DMS 273 (cell line): ENCODE results near the gene SMG6.
"Not testable (repeated sequence)": the region's sequence is repeated elsewhere in the genome, so short reads cannot be mapped to it uniquely, and the experiment has no call there.

Experiments
- DNase-seq: peaks from one replicate; lab custom pipeline; 2025; ENCODE audit not compliant: unreplicated experiment; lab: John Stamatoyannopoulos, UW

The SMG6 gene

DNA sequence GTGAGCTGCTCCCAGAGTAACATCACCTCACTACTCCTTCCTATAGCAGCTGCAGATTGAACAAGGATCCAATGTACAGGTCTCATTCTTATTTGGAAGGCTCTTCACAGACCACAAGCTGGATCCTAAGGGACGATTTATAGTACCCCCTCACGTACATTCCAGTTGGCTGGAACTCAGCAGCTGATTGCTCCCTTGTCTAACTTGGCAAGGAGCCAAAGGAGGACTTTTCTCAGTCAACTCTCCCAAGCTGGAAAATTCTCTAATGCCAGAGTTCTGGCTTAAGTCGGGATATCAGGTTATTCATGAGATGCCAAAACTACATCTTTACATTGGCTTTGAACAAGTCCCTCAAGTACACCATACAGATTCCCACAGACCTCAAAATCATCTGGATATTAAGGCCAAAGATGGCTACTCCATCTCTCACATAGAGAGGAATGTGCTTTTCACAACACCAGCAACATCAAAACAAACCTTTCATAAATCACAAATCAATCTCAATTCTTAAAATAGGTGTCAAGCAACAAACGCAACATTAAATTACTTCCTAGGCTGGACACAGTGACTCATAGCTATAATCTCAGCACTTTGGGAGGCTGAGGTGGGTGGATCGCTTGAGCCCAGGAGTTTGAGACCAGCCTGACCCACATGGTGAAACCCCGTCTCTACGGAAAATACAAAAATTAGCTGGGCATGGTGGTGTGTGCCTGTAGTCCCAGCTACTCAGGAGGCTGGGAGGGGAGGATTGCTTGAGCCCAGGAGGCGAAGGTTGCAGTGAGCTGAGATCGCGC lies 39.3 kb downstream of the SMG6 start:
- DNase-seq, result peak; percentile 20

DNA sequence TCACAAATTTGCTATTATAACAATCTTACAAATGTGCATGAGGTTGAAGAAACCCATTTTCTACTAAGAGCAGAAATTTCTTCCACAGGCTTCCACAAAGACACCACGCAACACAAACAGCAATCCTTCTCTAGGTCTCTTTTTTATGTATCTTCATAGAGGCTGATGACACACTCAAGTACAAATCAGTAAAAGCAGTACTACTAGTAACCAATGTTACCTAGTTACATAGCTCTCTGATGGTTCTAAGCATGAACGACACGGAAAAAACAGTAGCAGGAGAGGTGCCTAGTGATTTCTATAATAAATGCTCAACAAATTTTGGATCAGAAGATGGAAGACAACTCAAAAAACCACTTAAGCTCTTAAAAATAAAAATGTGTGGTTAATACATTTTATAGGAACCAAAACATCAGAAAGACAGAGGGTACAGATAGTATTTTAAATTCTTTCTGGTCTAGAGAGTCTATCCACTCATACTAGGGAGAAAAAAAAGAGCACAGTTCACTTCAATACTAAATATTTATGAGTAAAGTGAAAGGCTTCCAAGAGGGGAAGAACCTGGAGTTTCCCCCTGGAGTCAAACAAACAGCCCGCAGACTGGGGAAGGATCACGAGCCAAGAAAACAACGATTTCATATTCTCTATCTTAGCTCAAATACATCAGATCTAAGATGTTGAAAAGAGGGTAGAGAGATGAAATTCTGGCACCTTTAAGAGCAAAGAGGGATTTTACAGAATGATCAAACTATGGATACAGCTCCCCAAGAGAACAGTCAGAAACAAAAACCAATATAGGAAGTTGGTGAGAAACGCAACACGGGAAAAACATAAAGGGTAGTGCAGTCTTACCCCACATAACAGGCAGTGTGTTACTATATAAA lies 40.2 kb downstream of the SMG6 start:
- no peak for DNase-seq

DNA sequence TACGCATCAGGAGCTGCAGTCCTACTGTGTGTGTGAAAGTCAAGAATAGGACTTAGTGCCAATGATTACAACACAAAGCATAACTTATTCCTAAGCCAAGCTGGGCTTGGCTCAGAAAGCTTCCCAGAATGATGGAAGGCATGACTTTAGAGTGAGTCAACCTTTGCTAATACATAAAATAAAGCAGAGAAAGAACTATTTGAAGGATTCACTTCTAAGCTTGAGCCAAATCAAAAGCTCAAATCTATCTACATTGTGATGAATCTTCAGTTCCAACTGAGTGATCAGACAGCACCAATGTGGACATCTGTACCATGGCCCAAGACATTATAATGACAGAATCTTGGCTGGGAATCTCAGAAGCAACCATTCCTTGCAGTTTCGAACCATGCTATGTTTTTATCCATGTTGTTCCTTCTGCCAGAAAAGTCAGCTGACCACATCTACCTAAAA lies 41.4 kb downstream of the SMG6 start:
- no peak for DNase-seq

DNA sequence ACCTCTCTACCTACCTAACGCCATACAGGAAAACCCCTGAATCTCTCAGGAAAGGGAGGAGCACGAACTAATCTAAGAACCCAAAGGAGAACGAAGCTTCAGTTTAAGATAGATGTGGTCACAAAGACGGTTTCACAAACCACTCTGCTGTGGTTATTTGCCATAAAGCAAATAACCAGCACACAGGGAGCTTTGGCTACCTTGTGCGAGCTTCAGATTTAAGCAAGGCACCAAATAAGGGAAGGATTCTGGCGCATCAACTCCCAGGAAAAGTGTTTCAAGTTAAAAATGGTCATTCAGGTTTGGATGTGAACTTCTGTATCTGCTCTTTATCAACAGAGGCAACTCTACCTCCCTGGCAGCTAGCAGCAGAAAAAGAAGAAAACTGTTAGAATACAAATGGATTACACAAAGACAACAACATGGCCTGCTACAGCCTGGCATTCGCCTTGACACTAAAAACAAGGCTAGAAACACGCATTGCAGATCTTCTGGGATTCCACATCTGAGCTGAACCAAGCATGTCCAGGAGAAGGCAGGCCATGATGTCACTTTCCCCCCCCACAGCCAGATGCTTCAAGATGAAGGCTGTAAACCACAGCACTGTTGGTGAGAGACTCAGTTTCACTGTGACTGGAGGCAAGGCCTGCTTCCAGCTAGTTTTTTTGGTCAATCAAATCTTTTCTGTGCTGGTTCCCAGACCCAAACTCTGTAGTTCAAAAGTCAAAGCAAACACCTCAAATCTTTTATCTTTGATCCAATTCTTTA lies 43.6 kb downstream of the SMG6 start:
- DNase-seq, result peak; percentile 27

DNA sequence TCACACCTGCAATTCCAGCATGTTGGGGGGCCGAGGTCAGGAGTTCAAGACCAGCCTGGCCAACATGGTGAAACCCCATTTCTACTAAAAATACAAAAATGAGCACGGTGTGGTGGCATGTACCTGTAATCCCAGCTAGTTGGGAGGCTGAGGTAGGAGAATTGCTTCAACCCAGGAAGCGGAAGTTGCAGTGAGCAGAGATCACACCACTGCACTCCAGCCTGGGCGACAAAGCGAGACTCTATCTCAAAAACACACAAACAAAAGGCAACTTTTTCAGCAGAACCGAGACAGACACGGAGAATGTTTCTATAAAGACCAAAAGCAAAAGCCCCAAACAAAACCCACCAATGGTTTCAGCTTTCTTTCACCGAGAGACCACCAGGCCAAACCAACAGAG lies 44.8 kb downstream of the SMG6 start:
- DNase-seq, result not testable (repeated sequence)

DNA sequence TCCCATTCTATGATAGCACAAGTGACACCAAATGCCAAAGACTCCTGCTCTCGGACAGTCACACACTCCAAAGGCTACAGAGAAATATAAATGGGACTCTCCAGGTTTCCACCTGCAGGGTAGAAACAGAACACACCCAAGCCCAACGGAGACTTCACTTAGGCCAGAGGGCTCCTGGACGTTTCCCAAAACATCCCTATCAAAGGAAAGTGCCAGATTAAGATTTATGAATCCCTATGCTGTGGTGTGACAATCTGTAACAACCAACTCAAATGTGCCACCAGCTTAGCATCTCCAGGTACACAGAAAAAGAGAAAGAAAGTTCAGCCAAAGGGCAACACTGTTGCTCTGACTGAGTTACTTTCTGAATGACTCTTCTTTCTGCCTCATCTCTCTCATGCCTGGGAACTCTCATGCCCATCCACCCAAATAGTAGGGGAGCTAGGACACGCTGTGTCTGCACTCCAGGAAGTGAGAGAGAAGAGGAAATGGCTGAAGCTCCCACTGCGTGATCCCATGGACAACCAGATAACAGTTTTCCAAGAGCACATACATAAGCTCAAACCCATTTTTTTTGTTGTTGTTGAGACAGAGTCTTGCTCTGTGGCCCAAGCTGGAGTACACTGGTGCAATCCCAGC lies 49.7 kb downstream of the SMG6 start:
- no peak for DNase-seq

DNA sequence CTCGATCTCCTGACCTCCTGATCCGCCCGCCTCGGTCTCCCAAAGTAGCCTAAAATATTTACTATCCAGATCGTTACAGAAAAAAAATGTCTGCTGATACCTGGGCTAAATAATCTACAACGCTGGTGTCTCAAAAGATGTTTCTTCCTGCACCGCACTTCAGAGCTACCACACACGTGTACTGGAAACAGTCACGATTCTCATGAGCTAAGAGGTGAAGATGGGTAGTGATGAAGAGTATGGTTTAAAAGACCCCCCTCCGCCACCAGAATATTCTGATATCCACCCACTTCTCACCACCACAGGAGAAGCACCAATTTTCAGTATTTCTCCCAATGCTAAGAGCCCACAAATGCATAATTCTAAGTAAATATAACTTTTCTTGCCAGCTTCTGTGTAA lies 50.2 kb downstream of the SMG6 start:
- DNase-seq, result no peak

DNA sequence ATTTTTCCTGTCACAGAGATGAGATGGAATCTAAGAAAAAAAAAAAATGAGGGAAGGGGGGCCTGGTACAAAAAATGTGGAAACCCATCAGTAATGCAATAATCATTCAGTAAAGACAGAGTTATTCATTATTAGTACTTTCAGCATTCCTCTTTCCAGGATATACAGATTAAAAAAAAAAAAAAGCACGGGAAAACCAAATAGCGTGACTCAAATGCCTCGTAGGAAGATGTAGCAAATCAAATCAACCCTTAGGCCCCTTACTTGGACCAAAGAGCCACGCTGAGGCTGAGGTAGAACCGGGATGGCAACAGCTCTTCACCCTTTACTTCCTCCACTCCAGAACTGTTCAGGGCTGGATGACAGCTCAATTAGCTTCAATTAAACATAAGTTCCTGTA lies 52.5 kb downstream of the SMG6 start:
- DNase-seq, result no peak

DNA sequence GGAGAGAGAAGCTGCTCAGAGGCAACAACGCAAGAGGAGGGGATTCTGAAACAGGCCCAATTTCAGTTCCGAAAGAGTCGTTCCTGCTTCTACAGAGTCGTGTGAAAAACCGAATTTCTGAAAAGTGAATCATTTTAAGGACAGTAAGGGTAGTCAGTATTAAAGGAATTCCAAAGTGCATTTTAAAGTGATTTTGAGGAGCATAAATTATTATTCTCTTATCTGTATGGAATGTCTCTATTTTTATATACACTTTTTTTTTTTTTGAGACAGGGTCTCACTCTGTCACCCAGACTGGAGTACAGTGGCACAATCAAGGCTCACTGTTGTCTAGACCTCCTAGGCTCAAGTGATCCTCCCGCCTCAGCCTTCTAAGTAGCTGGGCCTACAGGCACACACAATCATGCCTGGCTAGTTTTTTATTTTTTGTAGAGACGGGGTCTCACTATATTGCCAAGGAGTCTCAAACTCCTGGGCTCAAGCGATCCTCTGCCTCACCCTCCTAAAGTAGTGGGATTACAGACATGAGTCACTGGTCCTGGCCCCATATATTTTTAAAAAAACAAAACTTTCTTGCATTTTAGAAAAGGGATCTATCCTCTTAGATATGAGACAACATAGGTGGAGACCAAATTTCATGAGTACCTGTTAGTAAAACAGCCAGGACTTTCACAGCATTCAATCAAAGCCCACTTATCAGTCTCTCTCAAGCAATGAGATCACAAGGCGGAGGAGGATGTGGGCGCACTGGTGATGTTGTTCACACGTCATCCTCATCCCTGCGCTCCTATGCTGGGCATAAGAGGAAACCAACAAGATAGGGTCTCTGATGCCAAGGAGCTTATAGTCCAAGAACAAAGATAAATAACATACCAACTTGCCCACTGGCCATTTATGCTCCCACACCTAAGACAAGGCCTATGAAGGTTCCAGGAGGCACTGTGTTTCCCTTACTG lies 53.2 kb downstream of the SMG6 start:
- DNase-seq, result no peak

DNA sequence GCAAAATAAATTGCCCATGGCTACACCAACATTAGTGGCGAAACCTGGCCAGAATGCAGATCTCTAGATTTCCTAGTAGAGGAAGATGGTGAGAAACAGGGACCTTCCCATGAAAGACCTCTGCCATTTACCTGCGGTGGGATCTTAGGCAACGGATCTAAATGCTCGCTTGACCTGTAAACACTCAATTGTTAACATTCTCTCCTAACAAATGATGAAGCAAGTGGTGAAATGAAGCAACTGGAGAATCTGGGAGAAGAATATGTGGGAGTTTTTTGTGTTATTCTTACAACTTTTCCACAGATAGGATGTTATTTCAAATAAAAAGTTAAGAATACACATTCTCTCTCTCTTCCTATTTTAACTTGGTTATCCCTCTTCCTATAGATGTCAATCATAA lies 56.6 kb downstream of the SMG6 start:
- DNase-seq, result no peak

DNA sequence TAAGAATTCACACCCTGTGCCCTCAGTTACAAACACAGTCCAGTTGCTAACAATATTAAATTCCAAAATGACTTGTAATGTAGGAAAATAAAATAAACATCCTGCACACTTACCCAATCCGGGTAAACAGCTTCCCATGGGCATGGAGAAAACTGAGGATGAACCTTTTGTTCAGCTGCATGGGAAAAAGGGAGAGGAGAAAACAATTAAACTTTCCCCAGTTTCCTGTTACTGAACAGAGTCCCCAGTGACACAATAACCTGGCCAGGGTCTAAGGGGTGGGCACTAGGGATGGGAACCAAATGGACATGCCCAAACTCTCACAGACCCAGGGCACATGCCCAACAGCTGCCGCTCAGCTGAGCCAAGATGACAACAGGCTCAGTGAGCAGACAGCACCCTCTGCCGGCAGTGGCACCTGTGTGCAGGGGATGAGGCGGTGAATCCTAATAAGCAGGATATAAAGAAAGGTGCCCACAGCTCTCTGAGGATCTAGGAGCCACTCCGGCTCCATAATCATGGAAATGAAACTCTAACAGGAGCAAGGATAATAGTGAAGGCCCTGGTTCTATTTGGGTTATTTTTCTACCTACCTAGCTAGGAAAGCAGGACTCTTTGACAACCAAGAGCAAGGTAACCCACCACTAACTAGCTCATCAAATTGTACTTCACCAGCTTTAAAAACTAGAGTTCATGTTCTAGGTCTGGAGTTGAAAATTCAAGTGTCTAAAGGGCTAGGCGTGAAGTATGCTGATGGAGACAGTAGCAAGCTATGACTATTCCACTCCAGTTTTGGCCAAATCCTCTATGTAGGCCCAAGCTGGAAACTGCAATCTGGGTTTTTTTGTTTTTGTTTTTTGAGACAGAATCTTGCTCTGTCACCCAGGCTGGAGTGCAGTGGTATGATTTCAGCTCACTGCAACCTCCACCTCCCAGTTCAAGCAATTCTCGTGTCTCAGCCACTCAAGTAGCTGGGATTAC lies 58.8 kb downstream of the SMG6 start:
- peak; percentile 83 for DNase-seq

DNA sequence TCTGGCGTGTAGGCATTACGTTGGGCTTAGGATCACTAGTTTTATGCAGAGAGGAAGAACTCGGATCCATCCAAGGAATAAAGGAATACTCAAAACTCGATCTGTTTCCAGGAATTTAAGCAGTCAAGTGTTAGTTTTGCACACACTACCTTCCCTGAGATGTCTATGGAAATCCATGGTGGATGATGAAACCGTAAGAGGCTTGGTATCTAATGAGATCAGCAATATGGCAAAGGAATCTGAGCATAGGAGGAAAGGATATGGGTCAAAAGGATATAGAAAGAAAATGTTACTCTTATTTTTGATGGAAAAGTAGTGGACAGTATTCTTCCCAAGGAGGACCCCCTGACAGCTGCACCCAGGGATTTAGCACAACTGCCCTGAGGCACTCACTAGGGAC lies 59.6 kb downstream of the SMG6 start:
- no peak for DNase-seq

DNA sequence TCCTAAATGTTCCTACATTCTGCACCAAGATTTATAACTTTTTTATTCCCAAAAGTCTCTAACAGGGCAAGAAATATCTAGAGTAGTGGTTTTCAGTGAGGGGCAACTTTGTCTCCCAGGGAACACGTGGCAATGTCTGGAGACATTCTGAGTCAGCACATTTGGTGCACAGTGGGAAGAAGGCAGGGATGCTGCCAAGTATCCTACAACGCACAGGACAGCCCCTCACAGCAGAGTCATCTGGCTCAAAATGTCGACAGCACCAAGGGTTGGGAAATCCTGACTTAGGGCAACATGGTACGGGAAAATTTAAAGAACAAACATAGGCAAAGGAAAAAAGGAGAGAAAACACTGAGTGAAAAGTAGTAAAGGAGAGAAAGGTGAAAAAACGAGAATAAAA lies 61.8 kb downstream of the SMG6 start:
- DNase-seq, result no peak

DNA sequence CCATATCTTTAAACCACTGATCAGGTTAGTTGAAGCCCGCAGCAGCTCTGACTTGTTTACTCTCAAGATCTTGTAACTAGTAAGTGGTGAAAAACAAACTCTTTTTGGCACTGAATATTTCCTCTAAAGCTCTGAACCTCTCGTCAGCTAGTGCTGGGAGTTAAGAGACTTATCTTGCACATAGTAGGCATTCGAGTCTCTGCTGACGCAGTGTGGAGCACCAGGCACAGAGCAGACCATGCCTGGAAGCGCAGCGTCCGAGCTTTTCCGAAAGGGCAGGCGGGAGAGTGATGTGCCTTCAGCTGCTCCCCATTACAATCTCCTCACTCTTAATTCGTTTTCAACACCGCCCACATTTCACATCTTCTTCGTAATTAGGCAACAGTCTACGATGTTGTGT lies 63.0 kb downstream of the SMG6 start:
- DNase-seq, result no peak

DNA sequence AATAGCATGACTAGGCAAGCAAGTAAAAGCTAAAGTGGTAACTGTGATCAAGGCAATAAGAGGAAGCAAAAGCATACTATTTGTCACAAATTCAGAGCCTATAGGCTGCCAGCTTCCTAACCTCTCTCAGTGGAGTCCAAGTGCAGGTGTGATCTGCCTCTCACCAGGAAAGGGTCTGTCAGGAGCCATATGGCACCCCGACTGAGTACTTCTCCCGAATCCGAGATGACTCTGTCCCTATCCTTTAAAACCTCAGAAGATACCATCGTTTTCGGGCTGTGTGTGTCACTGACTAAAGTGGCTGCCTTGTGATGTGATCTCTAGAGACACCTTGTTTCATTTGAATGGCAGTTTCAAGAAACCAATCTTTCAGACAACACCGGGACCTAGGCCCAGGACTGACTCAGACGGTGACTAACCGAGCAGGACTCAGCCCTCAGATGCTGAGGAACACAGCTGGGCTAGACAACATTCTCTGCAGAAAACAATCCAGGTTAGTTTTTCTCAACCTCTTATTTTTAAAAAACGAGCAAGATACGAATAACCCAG lies 63.6 kb downstream of the SMG6 start:
- DNase-seq, result no peak

DNA sequence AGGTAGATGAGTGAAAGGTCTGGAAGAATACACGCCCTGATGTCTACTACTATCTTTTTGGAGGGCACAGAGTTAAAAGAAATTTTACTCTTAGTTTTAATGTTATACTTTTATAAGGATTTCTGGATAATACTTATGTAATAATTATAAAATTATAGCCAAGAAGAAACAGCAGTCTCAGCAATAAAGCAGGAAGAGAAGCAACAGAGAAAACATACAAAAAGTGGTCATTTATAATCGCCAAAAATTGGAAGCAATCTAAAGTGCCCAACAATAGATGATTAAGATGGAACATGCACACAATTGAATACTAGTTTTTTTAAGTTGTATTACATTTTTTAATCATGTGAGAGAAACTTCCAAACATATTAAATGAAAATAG lies 64.4 kb downstream of the SMG6 start:
- no peak for DNase-seq

DNA sequence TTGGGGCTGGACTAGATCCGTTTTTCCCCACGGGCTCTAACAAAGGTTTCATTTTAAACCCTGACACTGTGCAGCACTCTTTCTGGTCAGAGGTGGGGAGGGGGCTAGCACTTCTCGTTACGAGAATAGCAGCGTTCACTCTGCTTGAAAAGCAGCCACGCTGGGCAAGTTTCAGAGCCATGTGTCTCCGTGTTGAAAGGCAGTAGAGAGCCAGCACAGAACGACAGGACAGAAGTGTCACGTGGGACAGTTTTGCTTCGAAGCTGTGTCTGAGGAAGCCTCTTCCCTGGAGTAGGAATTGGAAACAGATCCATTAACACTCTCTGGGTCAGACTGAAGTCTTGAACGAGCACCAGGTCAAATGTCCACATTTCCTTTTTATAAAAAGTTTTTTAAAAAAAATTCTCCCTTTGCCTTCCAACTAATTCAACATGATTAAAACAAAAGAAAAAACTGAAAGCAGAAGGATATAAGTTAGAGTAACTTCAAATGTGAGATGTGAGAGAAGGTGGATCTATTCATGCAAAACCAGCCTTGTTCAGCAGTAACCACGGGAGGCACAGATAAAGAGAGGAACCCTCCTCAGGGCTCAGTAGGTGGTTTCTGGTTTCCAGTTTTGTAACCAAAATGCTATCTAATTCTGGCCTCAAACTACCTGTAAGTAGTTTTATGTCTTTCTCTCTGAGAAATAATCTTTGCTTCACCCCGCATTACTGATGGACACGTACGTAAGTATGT lies 65.0 kb downstream of the SMG6 start:
- DNase-seq, result no peak

DNA sequence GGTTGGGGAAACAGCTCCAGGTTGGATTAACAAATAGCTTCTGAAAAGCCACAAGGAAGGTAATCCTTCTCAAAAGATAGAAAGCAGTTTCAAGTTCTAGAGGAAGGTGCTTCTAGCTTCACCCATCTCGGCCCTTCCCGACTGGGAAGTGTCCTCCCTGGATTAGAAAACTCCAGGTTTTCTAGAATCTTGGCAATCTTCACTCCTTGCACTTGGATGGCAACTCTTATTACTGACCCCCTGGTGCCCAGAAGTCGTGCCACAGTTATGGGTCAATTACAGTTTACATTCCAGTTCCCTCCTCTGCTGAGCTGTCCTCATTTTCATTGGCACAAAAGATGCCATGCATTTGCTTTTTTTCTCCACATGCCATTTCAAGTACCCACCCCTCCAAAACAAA lies 65.6 kb downstream of the SMG6 start:
- no peak for DNase-seq
